COLO668 (cell line): ENCODE results near the gene LSAMP.
"Not testable (repeated sequence)": the region's sequence is repeated elsewhere in the genome, so short reads cannot be mapped to it uniquely, and the experiment has no call there.

ENCODE experiments used
- DNase-seq: peaks from one replicate; lab custom pipeline; 2025; ENCODE audit not compliant: unreplicated experiment; lab: John Stamatoyannopoulos, UW

The LSAMP gene

DNA sequence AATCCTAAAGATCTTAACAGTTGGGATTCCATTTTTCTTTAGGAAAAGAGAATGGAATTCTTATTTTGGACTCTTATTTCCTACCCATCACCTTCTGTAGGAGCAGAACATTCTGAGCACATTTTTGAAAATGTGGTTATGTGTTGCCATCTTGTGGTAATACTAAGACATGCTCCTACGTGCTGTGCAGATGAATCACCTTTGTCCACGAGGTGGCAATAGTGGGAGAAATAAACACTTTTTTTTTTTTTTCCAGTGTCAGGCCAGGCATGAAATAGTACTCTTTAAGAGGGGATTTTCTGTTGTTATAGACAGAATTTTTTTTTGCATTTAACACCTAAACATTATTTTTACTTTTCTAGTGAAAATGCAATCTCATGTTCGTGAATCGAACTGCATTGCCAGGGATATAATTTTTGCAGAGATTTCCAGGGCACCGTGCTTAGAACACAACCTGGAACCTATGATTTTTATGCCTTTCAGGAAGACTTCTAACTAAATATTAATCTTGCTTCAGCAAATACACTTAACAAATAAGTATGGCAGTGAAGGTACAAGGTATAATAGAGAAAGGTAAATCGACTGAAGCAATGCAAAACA is 625.4 kb downstream of the LSAMP start:
- peak; percentile 46 for DNase-seq

DNA sequence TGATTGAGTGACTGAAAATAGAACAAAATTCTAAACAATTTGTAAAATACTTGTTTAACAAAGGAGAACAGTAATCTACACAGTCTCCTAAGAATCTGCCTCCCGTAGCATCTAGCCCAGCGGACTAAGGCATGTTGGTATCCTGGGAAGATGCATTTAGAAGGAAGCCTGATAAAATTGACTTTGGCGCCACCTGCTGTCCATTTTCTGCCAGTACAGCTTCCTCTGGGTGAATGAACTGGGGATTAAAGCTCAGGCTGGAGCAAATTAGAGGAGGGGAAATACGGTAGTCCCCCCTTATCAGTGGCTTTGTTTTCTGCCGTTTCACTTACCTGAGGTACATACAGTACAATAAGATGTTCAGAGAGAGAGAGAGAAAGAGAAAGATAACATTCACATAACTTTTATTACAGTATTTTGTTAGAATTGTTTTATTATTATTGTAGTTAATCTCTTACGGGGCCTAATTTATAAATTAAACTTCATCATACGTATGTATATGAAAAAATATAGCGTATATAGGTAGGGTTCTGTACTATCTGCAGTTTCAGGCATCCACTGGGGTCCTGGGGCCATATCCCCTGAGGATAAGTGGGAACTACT is 630.4 kb downstream of the LSAMP start:
- DNase-seq, result peak; percentile 53

DNA sequence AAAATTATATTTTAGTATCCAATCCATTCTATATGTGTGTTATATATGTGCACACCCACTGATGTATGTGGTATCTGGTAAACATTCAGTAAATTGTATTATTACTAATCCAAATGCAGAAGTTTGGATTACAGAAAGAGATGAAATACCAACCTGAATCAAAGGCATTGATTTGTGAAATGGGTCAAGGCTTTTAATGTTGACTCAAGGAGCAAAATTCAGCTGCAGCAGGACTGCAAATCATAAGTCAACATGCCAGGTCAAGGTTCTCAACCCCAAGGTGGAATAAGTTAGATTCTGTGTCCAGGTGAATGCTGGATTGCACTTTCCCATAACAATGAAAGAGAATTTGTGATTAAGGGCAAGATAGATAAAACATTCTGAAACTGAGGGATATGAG is 631.3 kb downstream of the LSAMP start:
- DNase-seq, result no peak

DNA sequence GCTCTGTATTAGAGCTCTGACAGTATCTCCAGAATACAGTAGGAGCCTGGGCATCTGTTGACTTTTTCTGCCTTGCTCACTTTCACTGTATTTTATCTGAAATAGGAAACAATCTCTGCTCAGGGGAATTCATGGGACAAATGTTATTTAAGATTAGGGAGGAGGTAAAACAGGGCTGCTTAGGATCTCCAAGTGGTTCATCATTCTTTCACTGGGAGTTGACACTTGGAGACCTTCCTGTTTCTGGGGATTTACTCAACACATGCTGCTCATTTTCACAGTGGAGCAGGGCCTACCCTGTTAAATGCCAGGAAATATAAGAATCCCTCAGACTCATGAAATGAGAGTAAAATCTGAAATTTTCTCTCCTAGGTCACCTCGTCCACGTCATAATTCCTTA is 636.5 kb downstream of the LSAMP start:
- no peak for DNase-seq

DNA sequence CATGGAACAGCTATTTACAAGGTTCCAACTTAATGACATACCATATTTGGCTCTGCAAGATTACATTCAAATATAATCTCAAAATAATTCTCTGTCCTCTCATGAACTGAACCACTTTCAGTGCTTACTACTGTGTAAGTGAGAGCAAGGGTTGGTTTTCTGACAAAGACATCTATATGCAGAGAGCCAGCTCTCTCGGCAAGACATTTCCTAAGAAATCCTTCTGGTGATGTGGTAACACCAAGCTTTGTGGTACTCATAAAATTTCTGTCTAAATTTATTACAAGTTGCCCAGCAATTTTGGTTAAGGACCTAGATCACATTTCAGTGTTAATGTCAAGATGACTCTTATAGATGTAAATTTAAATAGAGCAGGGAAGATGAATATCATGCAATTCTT is 637.0 kb downstream of the LSAMP start:
- DNase-seq, result no peak

DNA sequence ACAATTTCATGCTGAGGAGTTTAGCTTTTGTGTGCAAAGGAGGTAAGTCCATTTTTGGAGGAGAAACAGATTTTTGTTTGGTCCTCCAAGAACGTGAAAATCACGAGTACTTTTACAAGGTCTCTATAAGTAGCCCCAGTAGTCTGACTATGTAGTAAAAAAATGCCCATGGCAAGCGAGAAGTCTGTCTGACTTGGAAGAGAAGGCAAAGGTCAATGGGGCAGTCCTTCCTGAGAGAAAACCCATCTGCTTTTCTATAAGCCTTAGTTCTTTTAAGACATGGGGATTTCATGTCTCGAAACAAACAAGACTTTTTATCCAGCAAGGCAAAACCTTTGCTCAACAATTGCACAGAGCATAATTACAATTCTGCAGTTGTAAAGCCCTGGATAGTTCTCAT is 638.8 kb downstream of the LSAMP start:
- no peak for DNase-seq

DNA sequence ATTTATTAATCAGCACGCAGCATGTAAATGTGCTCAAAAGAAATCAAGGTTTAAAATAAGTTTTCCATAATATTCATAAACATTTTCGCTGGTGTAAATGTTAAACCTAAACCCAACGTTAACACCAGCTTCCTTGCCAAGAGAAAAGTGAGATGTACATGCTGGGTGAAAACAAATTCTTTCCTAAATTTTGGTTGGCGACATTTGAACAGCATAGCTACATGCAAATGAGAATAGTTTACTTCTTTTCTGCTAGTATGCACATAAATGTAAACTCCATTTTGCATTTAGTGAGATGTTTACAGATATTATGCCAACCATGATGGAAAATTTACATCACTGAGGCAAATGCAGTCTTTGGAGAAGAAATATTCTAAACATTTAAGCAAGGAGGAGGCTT is 639.8 kb downstream of the LSAMP start:
- DNase-seq, result no peak

DNA sequence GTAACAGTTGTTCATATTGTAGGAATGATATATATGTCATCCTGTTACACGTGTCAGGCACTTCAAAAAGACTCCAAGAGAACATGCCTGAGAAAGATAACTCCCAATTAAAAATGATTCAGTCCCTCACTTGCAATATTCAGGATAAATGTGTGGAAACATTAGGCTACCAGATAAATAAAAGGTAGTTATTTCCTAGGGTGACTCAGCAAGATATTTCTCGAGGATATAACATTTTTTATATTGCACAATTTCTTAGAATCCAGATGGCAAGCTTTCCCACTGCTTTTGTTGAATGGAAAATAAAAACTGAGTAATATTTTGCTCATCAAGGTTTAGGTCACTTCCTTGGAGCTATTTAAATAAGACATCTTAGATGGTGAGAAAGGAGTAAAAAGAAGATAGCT is 640.6 kb downstream of the LSAMP start:
- no peak for DNase-seq

DNA sequence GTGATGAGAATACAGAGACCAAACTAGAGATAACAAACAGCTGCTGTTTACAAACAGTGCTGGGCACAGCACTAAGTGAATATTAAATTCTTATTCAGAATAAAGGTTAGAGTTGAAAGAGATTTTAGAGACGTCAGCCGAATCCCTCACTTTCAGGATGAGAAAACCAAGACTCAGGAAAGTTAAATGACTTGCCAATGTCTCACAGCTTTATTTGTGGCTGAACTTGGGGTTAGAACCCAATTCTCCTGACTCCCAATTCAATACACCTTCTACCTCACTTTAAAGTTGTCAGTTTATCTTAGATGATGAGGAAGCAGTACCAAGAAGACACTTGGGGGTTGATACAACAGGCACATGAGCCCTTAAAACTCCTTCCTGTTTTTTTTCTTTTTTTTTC is 641.1 kb downstream of the LSAMP start:
- no peak for DNase-seq

DNA sequence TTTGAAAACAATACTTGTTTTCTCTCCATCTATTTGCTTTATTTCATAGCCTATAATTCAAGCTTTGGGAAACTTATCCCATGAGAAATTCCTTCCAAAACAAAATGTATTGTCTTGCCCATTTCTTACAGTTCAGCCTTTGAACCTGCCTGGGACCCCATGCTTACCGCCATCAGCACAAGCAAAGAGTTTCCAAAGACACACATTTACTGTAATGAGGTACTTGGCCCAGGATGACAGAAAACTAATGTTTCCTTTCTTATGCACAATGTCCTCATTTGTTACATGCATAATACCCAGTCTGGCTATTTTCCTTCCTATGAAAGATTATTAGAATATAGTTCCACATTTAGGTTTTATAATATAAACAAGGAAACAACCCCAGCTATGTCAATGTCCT is 641.6 kb downstream of the LSAMP start:
- DNase-seq, result no peak

DNA sequence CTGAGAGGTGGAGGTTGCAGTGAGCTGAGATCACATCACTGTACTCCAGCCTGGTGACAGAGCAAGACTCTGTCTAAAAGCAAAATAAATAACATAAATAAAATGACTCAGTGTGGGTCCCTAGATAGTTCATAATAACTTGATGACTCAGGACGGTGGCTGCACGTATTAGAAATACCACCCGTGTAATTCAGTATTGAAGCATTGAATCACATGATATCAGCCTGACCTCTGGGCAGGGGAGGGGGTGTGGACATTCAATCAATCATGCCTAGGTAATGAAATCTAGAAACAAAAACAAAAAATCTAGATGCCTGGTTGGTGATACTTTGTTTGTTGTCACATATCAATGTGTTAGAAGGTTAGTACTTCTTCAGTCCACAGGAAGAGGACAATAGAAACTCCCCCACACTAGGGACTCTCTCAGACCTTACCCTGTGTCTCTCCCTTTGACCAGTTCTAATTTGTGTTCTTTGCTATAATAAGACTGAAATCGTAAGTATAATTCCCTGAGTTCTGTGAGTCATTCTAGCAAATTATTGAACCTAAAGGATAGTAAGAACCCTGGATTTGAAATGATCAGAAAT is 644.7 kb downstream of the LSAMP start:
- no peak for DNase-seq

DNA sequence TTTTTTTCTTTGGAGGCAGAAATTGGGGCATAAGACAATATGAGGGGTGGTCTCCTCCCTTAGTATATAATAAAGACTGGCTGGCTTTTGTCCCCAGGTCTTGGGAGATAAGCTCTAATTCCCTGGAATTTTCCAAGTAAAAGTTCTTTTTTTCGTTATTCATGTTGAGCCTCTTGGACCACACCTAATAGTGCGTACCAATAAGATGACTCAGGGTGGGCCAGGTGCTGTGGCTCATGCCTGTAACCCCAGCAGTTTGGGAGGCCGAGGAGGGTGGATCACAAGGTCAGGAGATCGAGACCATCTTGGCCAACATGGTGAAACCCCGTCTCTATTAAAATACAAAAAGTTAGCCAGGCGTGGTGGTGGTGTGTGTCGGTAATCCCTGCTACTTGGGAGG is 645.2 kb downstream of the LSAMP start:
- not testable (repeated sequence) for DNase-seq

DNA sequence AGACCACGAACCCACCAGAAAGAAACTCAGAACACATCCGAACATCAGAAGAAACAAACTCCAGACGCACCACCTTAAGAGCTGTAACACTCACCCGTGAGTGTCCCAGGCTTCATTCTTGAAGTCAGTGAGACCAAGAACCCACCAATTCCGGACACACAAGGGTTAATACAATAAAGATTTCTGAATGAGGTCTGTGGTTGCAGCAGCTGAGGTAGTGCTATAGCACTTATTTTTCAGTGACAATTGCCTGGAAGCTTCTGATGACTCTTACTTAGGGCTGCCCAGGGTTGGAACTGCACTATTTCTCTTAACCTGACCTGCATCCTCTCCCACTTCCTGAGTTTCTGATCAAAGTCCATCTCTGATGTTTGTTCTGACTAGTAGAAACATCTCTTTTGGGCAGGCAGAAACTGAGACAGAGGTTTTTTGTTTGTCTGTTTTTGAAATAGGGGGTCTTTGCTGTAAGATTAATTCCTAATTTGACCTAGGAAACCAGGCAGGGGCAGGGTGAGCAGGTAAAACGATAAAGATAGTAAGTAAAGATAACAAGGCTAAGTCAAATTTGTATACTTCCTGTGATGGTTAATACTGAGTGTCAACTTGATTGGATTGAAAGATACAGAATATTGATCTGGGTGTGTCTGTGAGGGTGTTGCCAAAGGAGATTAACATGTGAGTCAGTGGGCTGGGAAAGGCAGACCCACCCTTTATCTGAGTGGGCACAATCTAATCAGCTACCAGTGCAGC is 652.9 kb downstream of the LSAMP start:
- DNase-seq, result peak; percentile 4

DNA sequence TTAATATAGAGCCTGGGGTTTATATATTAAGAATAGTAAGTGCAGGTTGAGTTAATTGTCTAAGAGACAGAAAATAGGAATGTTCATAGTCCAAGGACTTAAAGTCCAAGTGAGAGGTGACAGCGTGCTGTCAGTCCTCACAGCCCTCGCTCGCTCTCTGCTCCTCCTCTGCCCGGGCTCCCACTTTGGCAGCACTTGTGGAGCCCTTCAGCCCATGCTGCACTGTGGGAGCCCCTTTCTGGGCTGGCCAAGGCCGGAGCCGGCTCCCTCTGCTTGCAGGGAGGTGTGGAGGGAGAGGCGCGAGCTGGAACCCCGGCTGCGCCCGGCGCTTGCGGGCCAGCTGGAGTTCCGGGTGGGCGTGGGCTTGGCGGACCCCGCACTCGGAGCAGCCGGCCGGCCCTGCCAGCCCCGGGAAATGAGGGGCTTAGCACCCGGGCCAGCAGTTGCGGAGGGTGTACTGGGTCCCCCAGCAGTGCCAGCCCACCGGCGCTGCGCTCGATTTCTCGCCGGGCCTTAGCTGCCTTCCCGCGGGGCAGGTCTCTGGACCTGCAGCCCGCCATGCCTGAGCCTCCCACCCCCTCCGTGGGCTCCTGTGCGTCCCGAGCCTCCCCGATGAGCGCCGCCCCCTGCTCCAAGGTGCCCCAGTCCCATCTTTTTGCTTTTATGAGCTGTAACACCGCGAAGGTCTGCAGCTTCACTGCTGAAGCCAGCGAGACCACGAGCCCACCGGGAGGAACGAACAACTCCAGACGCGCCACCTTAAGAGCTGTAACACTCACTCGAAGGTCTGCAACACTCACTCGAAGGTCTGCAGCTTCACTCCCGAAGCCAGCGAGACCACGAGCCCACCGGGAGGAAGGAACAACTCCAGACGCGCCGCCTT is 653.8 kb downstream of the LSAMP start:
- DNase-seq, result not testable (repeated sequence)

DNA sequence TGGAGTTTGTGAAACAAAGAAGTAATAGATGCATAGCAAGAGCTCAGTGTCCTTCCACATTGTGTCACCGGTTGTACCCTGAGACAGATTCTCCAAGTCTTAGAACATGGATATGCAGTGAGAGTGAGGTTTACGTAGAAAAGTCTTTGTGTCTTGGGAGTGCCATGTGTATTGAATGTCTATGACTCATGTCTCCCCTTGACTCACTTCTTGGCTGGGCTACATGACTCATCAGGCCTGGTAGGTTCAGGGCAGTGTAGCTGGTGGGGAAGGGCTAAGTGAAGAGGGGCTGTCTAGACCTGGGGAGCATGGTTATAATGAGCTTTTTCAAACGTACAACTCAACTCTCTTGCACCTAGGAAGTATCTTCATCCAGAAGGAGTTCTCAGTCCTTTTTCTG is 654.5 kb downstream of the LSAMP start:
- peak; percentile 20 for DNase-seq

DNA sequence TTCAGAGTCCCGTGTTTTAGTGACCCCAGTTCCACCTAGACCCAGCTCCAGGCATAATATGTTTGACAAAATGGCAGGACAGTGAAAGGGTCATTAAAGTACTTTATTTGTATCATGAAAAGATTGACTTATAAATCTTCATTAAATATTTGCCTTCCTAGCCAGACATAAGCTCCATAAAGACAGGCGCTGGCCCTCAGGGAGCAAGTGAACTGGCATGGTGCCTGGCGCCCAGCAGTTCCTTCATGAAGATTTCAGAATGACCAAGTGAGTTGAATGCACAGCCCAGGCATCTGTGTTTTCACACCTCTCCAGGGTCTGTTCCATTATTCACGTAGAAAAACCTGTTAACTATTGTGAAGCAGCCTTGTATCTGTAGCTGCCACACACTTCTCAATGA is 655.8 kb downstream of the LSAMP start:
- peak; percentile 1 for DNase-seq

DNA sequence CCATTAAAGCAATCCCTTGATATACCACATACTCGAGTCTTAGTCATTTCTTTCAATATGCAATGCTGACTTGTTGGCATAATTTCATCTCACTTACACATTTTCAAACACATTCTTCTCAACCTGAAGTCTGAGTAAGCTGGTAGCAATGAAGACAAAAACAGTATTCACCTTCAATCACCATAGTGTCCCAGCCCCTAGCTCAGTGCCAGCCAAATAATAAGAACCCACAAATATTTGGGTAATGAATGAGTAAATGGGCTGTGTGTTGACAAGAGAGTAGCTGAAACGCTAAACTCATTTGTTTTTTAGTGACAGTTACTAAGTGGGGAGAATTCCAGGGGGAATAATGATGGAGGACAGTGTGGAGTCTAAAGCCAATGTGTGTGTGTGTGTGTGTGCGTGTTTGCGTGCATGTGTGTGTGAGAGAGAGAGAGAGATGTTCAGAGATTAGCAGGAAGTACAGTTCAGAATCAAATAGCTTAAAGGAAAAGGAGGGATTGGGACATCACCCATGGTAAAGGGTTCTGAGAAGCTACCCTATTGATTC is 656.3 kb downstream of the LSAMP start:
- DNase-seq, result no peak

DNA sequence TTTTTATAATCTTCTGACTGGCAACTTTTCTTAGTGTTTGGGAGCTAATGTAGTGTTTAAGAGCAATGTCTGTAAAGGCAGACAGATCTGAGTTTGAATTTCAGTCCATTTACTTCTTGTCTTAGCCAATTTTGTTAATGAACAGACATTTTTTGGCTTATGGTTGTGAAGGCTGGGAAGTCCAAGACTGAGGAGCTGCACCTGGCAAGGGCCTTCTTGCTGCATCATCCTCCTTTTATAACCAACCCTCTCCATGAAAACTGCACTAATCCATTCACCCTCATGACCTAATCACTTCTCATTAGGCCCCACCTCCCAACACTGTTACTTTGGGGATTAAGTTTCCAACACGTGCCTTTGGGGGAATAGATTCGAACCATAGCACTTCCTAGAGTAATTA is 657.5 kb downstream of the LSAMP start:
- DNase-seq, result no peak

DNA sequence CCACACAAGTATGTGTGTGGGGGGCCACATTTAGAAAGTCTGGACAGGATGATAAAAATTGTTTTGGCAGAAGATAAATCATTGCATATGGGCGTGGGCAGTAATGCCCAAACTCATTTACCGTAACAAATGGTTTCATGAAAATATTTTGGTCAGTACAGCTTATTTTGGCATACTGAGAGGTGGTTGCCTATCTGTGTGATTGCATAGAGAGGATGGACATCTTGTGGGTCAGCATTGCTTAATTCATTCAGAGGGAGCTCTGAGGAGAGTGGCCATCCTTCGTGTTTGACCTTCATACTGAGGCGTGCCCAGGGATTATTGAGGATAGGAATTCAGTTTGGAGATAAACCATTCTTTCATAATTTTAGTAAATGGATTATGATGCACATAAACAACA is 659.5 kb downstream of the LSAMP start:
- no peak for DNase-seq

DNA sequence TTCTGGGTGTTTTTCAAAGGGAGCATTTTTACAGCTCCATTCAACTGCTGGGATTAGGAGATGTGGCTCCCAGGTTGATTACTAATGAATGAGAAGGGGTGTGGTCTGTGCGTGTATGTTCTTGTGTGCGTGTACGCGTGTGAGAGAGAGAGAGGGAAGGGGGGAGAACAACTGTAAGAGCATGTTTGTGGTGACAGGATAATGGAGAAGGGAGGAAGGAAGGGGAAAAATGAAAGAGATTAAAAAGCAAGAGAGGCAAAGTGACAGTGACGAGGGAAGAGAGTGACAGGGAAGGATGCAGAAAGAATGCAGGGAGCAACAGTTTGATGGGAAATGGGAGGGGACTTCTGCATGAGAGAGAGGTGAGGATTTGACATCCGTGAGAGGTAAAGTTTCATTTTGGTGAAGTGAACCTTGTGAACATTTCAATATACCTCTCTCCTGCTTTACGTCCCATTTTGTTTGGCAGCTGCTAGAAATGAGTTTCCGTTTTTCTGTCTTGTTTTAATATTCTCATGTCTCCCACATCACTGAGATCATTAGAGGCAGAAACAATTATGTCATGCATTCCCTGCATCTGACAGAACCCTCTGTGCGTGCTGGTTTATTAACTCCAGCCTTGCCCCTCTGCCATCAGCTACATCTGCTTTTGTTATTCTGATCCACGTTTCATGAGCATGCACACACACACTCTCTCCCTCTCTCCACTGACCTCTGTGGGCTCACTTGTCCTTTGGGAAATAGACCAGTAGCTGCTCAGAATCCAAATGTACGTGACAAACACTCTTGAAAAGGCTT is 660.3 kb downstream of the LSAMP start:
- no peak for DNase-seq
